GM23248 (cell line): ENCODE data around the gene TSPAN16.

Source experiments
- EZH2 ChIP-seq: fragments of 200-600 bp; sonication (generic); IDR thresholded peaks from 2 replicates; pipeline ENCODE4 v1.6.1; 2018; ENCODE audit warnings: antibody characterized with exemption, mild to moderate bottlenecking; ENCODE audit not compliant: insufficient read depth, poor library complexity, severe bottlenecking
- EZH2phosphoT487 ChIP-seq: fragments of 200-600 bp; sonication (generic); IDR thresholded peaks from 2 replicates; pipeline ENCODE4 v1.6.1; 2018; ENCODE audit warnings: antibody characterized with exemption, moderate library complexity, mild to moderate bottlenecking, low read depth; ENCODE audit not compliant: insufficient read depth

- no peak for TF ChIP-seq EZH2phosphoT487
- TF ChIP-seq EZH2: no peak
These were observed 43.1 kb upstream of the TSPAN16 start for GRCh38 chr19:11252665-11253355.
